ENCODE data around the gene ANXA9. TPM values are rescaled to one million over a fixed set of nuclear protein-coding genes. Genes with fewer than 3 reads are reported as not detected.

ANXA9 gene
- polyA plus RNA-seq, 1 donor (not counting 4 experiments of a cell fraction or from before 2014, with no cell fraction given): 0.76 TPM

GRCh38 chr1:150972417-150972940 lies 9.6 kb upstream of the ANXA9 start:
- Histone ChIP-seq H2AFZ (ENCODE audit: control insufficient read depth, low read length) (no peak overlapping the region), H3K4me3 (ENCODE audit: control insufficient read depth in 2 of 3, extremely low read depth in 1 of 3, insufficient read depth in 2 of 3, low read depth in 1 of 3, low read length in 3 of 3) (peak overlapping the region; percentile 88 to 95 (median 93)), H3K27ac (ENCODE audit: control insufficient read depth, insufficient read depth, low read length) (no peak overlapping the region), H3K79me2 (ENCODE audit: control insufficient read depth, insufficient read depth, low read length) (peaks cover 58% of the 10 kb centered on the region), H3K27me3 (ENCODE audit: control insufficient read depth, extremely low read depth, insufficient read depth, low read length) (no peaks in the 10 kb centered on the region), H3K9me1 (ENCODE audit: control insufficient read depth, extremely low read depth, insufficient read depth, low read length) (no peaks in the 10 kb centered on the region), H3K4me2 (ENCODE audit: control insufficient read depth, extremely low read depth, insufficient read depth, low read depth, low read length) (peak overlapping the region; percentile 97), H3K9ac (ENCODE audit: control insufficient read depth, extremely low read depth, insufficient read depth, low read length) (no peak overlapping the region), H3K36me3 (ENCODE audit: control insufficient read depth in 2 of 2, extremely low read depth in 1 of 2, insufficient read depth in 2 of 2, low read length in 2 of 2) (peaks cover 11 to 25% of the 10 kb centered on the region in 2 experiments), H3K9me3 (ENCODE audit: control insufficient read depth, low read depth, low read length) (no peaks in the 10 kb centered on the region), H3K4me1 (ENCODE audit: control insufficient read depth, extremely low read depth, insufficient read depth, low read length) (peaks cover 31% of the 10 kb centered on the region), H4K20me1 (ENCODE audit: control insufficient read depth, extremely low read depth, insufficient read depth, low read length) (peaks cover 2% of the 10 kb centered on the region)
- TF ChIP-seq CTCF (optimal IDR thresholded peaks at IDR 0.05 in 1 of 3, IDR thresholded peaks at IDR 0.05 in 1 of 3, conservative IDR thresholded peaks at IDR 0.05 in 1 of 3; ENCODE audit: extremely low read depth in 1 of 3, insufficient read depth in 2 of 3, low read length in 3 of 3) (no peak), EZH2 (IDR thresholded peaks at IDR 0.05; ENCODE audit: low read length) (no peak)
- DNase-seq (ENCODE audit: low read depth, low spot score): no peak
- dilution Hi-C loops (cut with MboI; ENCODE audit: extremely low pct_ligation_motif_present, low sequenced_read_pairs): no loop called here
- FAIRE-seq: no peak

DNA sequence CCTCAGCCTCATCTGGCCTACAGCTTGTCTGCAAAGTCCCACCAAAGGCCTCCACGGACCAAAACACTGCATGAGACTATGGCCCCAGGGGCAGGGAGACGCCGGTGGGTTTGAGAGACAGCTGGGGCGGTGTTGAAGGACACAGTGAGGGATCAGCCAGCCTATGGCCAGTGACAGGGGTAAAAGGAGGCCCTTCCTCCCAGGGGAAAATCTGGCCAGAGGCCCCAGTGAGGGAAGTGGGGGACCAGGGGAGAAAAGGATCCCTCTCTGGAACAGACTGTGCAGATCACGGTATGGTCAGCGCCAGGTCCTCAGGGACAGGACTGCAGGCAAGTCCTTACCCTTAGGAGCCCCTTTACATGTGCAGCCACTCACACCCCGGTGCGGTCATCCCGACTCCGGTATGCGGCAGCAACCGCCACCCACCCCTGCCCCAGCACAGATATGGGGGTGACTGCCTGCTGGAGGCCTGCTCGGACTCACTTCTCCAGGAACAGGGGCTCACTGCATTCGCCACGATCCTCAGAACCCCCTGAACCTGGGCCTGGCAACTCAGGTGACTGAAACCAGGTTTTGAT lies 8.7 kb upstream of the ANXA9 start:
- no peaks in the 10 kb centered on the region for H3K9me3 ChIP-seq (ENCODE audit: control insufficient read depth, low read depth, low read length)
- dilution Hi-C loops (cut with MboI; ENCODE audit: extremely low pct_ligation_motif_present, low sequenced_read_pairs): no loop called here
- peaks cover 34% of the 10 kb centered on the region for H3K4me1 ChIP-seq (ENCODE audit: control insufficient read depth, extremely low read depth, insufficient read depth, low read length)
- H3K79me2 ChIP-seq (ENCODE audit: control insufficient read depth, insufficient read depth, low read length): peaks cover 56% of the 10 kb centered on the region
- peak overlapping the region; percentile 73 for H3K27ac ChIP-seq (ENCODE audit: control insufficient read depth, insufficient read depth, low read length)
- TF ChIP-seq CTCF (optimal IDR thresholded peaks at IDR 0.05 in 1 of 3, IDR thresholded peaks at IDR 0.05 in 1 of 3, conservative IDR thresholded peaks at IDR 0.05 in 1 of 3; ENCODE audit: extremely low read depth in 1 of 3, insufficient read depth in 2 of 3, low read length in 3 of 3) (no peak), EZH2 (IDR thresholded peaks at IDR 0.05; ENCODE audit: low read length) (no peak)
- H2AFZ ChIP-seq (ENCODE audit: control insufficient read depth, low read length): no peak overlapping the region
- peaks cover 6 to 16% of the 10 kb centered on the region in 2 experiments for H3K36me3 ChIP-seq (ENCODE audit: control insufficient read depth in 2 of 2, extremely low read depth in 1 of 2, insufficient read depth in 2 of 2, low read length in 2 of 2)
- H3K9me1 ChIP-seq (ENCODE audit: control insufficient read depth, extremely low read depth, insufficient read depth, low read length): no peaks in the 10 kb centered on the region
- H3K4me3 ChIP-seq (ENCODE audit: control insufficient read depth in 2 of 3, extremely low read depth in 1 of 3, insufficient read depth in 2 of 3, low read depth in 1 of 3, low read length in 3 of 3): peak overlapping the region; percentile 88 to 95 (median 93)
- peak overlapping the region; percentile 90 for H3K9ac ChIP-seq (ENCODE audit: control insufficient read depth, extremely low read depth, insufficient read depth, low read length)
- H4K20me1 ChIP-seq (ENCODE audit: control insufficient read depth, extremely low read depth, insufficient read depth, low read length): peaks cover 2% of the 10 kb centered on the region
- DNase-seq (ENCODE audit: low read depth, low spot score) (no peak), FAIRE-seq (no peak)
- peak overlapping the region; percentile 97 for H3K4me2 ChIP-seq (ENCODE audit: control insufficient read depth, extremely low read depth, insufficient read depth, low read depth, low read length)
- H3K27me3 ChIP-seq (ENCODE audit: control insufficient read depth, extremely low read depth, insufficient read depth, low read length): no peaks in the 10 kb centered on the region

All from keratinocyte (primary cell).